Upper lobe of right lung (tissue), 1 donor: ENCODE results near the gene RXRA. TPM values are rescaled to one million over a fixed set of nuclear protein-coding genes. Genes with fewer than 3 reads are reported as not detected.

ENCODE experiments used
- ATAC-seq: fragments of 200-7000 bp; cut with Tn5 transposase; one replicate; pipeline ENCODE4 v1.9.1; 2020; ENCODE audit warnings: mild to moderate bottlenecking, moderate library complexity
- DNase-seq: peaks from one replicate; pipeline ENCODE4 v3.0.0-alpha.2; 2020
- H3K27ac ChIP-seq: fragments of 200-600 bp; one replicate; pipeline ENCODE4 v1.8.0; 2022
- H3K27me3 ChIP-seq: fragments of 200-600 bp; one replicate; pipeline ENCODE4 v1.8.0; 2022; ENCODE audit warnings: mild to moderate bottlenecking
- H3K36me3 ChIP-seq: fragments of 200-600 bp; one replicate; pipeline ENCODE4 v1.8.0; 2022
- H3K4me1 ChIP-seq: fragments of 200-600 bp; one replicate; pipeline ENCODE4 v1.8.0; 2022
- H3K4me3 ChIP-seq: fragments of 200-600 bp; one replicate; pipeline ENCODE4 v1.8.0; 2022; ENCODE audit warnings: mild to moderate bottlenecking
- H3K9me3 ChIP-seq: fragments of 200-600 bp; one replicate; pipeline ENCODE4 v1.8.0; 2022
- CTCF ChIP-seq: fragments of 200-600 bp; IDR thresholded peaks from one replicate; pipeline ENCODE4 v1.8.0; 2022; ENCODE audit warnings: antibody characterized with exemption
- intact Hi-C: fragments of 100-400 bp; cut with DNase I; formaldehyde crosslinking; loops from one replicate; pipeline ENCODE4 v1.11.0; 2022
- total RNA-seq: library from RNA; stranded (reverse); fragmentation: NEBNext Ultra II Directional; extraction: Animal tissue kit (Norgen Biotek cat#: 25700); gene quantifications from one replicate; pipeline ENCODE4 v1.2.1, GENCODE V29; 2021
- donor health status: DM: no; HTN: yes; CAD: no; lungs with severe emphysema.

Gene RXRA
- total RNA-seq, 1 donor from 2014 or later, result 80.6 TPM

- intact Hi-C loops, result no loop called here
- H3K4me1 ChIP-seq, result no peaks in the 10 kb centered on the region
Measured at GRCh38 chr9:134449180-134449916, 123.1 kb downstream of the RXRA start.

GRCh38 chr9:134451700-134452458 lies 125.6 kb downstream of the RXRA start:
- TF ChIP-seq CTCF, result no peak
- peaks cover 15% of the 10 kb centered on the region for H3K4me1 ChIP-seq
- ATAC-seq (no peak), DNase-seq (no peak)
- no peaks in the 10 kb centered on the region for H3K27me3 ChIP-seq
- intact Hi-C loops, result no loop called here
- H3K36me3 ChIP-seq, result no peaks in the 10 kb centered on the region
- H3K4me3 ChIP-seq, result no peak overlapping the region
- H3K9me3 ChIP-seq, result peaks cover 8% of the 10 kb centered on the region
- no peak overlapping the region for H3K27ac ChIP-seq

More at GRCh38 chr9:134449180-134449916, 123.1 kb downstream of the RXRA start:
- ATAC-seq, result peak; percentile 98
- peak; percentile 92 for DNase-seq
- H3K27ac ChIP-seq, result no peak overlapping the region
- H3K36me3 ChIP-seq, result no peaks in the 10 kb centered on the region
- no peaks in the 10 kb centered on the region for H3K27me3 ChIP-seq
- TF ChIP-seq CTCF, result peak; percentile 88
- peaks cover 8% of the 10 kb centered on the region for H3K9me3 ChIP-seq
- H3K4me3 ChIP-seq, result no peak overlapping the region

- ATAC-seq (no peak), DNase-seq (no peak)
- H3K4me1 ChIP-seq, result peaks cover 17% of the 10 kb centered on the region
- no peak for TF ChIP-seq CTCF
- H3K27ac ChIP-seq, result no peak overlapping the region
- H3K27me3 ChIP-seq, result no peaks in the 10 kb centered on the region
- H3K4me3 ChIP-seq, result no peak overlapping the region
- intact Hi-C loops, result no loop called here
- no peaks in the 10 kb centered on the region for H3K36me3 ChIP-seq
- peaks cover 8% of the 10 kb centered on the region for H3K9me3 ChIP-seq
Measured at GRCh38 chr9:134452728-134453127, 126.5 kb downstream of the RXRA start.

- Histone ChIP-seq H3K4me3 (no peak overlapping the region), H3K36me3 (no peaks in the 10 kb centered on the region), H3K27me3 (no peaks in the 10 kb centered on the region), H3K27ac (no peak overlapping the region), H3K9me3 (peaks cover 3% of the 10 kb centered on the region), H3K4me1 (peaks cover 17% of the 10 kb centered on the region)
- no peak for ATAC-seq
- no peak for DNase-seq
- no peak for TF ChIP-seq CTCF
- intact Hi-C loops, result no loop called here
Measured at GRCh38 chr9:134453776-134454475, 127.7 kb downstream of the RXRA start.

- H3K9me3 ChIP-seq, result no peaks in the 10 kb centered on the region
- H3K4me1 ChIP-seq, result peaks cover 17% of the 10 kb centered on the region
- intact Hi-C loops, result no loop called here
- TF ChIP-seq CTCF, result no peak
- H3K4me3 ChIP-seq, result no peak overlapping the region
- DNase-seq (no peak), ATAC-seq (no peak)
- H3K27me3 ChIP-seq, result no peaks in the 10 kb centered on the region
- no peak overlapping the region for H3K27ac ChIP-seq
- H3K36me3 ChIP-seq, result no peaks in the 10 kb centered on the region
Measured at GRCh38 chr9:134454476-134454857, 128.2 kb downstream of the RXRA start.
